ENCODE measurements around the gene BTBD7. TPM values are rescaled to one million over a fixed set of nuclear protein-coding genes. Genes with fewer than 3 reads are reported as not detected.

BTBD7 gene
- total and polyA plus RNA-seq, 2 experiments from 2014 or later, result 24.4 to 32.8 TPM

GRCh38 chr14:93230539-93230938, 102.3 kb downstream of the BTBD7 start:
- Mint-ChIP-seq H3K27ac (peak overlapping the region; percentile 60; the same call in 1 of the 2 replicates), H3K4me1 (no peaks in the 10 kb centered on the region; the same call in 2 of the 3 replicates), H3K4me3 (no peak overlapping the region), H3K27me3 (ENCODE audit: insufficient read depth, low read depth, poor library complexity) (peaks cover 7% of the 10 kb centered on the region), H3K36me3 (ENCODE audit: low read depth) (peaks cover 30% of the 10 kb centered on the region), H3K9me3 (no peaks in the 10 kb centered on the region)
- Histone ChIP-seq H2AFZ (no peak overlapping the region), H3K79me2 (replicated peaks; ENCODE audit: insufficient read depth) (no peaks in the 10 kb centered on the region), H4K20me1 (replicated peaks; ENCODE audit: insufficient read depth) (0 out of 2 replicates have a peak, but pooled peaks cover 5% of the 10 kb centered on the region), H3K27me3 (ENCODE audit: insufficient read depth) (no peaks in the 10 kb centered on the region), H3K27ac (ENCODE audit: low read depth) (no peak overlapping the region), H3K9me2 (ENCODE audit: insufficient read depth) (no peaks in the 10 kb centered on the region), H3K36me3 (ENCODE audit: insufficient read depth) (peaks cover 4% of the 10 kb centered on the region; the same call in 1 of the 2 replicates), H3F3A (replicated peaks; ENCODE audit: low read depth) (no peaks in the 10 kb centered on the region), H3K4me2 (no peak overlapping the region), H3K4me1 (ENCODE audit: insufficient read depth) (no peaks in the 10 kb centered on the region), H3K4me3 (no peak overlapping the region)
- no peak for ATAC-seq
- DNase-seq (ENCODE audit: low spot score), result no peak
- TF ChIP-seq ZNF114 (CRISPR knock-in tag; IDR thresholded peaks at IDR 0.05) (no peak), STAT1 (IDR thresholded peaks at IDR 0.05; ENCODE audit: unreplicated experiment) (no peak), NANOG (IDR thresholded peaks at IDR 0.05; ENCODE audit: borderline replicate concordance) (no peak), EZH2 (IDR thresholded peaks at IDR 0.05; ENCODE audit: low read depth, unreplicated experiment) (no peak), EZH2phosphoT487 (IDR thresholded peaks at IDR 0.05; ENCODE audit: unreplicated experiment) (no peak), ZNF331 (CRISPR knock-in tag; IDR thresholded peaks at IDR 0.05; ENCODE audit: low read depth) (no peak), JUNB (IDR thresholded peaks at IDR 0.05; ENCODE audit: unreplicated experiment) (no peak), POLR2AphosphoS5 (IDR thresholded peaks at IDR 0.05; ENCODE audit: low read depth) (no peak), ZNF462 (CRISPR knock-in tag; IDR thresholded peaks at IDR 0.05) (no peak), CREB1 (CRISPR knock-in tag; IDR thresholded peaks at IDR 0.05; ENCODE audit: low read depth) (no peak)
- TF ChIP-seq, protein P1, sequence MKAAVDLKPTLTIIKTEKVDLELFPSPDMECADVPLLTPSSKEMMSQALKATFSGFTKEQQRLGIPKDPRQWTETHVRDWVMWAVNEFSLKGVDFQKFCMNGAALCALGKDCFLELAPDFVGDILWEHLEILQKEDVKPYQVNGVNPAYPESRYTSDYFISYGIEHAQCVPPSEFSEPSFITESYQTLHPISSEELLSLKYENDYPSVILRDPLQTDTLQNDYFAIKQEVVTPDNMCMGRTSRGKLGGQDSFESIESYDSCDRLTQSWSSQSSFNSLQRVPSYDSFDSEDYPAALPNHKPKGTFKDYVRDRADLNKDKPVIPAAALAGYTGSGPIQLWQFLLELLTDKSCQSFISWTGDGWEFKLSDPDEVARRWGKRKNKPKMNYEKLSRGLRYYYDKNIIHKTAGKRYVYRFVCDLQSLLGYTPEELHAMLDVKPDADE (IDR thresholded peaks at IDR 0.05), result no peak
- TF ChIP-seq, protein P2, sequence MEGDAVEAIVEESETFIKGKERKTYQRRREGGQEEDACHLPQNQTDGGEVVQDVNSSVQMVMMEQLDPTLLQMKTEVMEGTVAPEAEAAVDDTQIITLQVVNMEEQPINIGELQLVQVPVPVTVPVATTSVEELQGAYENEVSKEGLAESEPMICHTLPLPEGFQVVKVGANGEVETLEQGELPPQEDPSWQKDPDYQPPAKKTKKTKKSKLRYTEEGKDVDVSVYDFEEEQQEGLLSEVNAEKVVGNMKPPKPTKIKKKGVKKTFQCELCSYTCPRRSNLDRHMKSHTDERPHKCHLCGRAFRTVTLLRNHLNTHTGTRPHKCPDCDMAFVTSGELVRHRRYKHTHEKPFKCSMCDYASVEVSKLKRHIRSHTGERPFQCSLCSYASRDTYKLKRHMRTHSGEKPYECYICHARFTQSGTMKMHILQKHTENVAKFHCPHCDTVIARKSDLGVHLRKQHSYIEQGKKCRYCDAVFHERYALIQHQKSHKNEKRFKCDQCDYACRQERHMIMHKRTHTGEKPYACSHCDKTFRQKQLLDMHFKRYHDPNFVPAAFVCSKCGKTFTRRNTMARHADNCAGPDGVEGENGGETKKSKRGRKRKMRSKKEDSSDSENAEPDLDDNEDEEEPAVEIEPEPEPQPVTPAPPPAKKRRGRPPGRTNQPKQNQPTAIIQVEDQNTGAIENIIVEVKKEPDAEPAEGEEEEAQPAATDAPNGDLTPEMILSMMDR (conservative IDR thresholded peaks at IDR 0.05; ENCODE audit: low read depth in 2 of 2), result no peak
- TF ChIP-seq, protein P3, sequence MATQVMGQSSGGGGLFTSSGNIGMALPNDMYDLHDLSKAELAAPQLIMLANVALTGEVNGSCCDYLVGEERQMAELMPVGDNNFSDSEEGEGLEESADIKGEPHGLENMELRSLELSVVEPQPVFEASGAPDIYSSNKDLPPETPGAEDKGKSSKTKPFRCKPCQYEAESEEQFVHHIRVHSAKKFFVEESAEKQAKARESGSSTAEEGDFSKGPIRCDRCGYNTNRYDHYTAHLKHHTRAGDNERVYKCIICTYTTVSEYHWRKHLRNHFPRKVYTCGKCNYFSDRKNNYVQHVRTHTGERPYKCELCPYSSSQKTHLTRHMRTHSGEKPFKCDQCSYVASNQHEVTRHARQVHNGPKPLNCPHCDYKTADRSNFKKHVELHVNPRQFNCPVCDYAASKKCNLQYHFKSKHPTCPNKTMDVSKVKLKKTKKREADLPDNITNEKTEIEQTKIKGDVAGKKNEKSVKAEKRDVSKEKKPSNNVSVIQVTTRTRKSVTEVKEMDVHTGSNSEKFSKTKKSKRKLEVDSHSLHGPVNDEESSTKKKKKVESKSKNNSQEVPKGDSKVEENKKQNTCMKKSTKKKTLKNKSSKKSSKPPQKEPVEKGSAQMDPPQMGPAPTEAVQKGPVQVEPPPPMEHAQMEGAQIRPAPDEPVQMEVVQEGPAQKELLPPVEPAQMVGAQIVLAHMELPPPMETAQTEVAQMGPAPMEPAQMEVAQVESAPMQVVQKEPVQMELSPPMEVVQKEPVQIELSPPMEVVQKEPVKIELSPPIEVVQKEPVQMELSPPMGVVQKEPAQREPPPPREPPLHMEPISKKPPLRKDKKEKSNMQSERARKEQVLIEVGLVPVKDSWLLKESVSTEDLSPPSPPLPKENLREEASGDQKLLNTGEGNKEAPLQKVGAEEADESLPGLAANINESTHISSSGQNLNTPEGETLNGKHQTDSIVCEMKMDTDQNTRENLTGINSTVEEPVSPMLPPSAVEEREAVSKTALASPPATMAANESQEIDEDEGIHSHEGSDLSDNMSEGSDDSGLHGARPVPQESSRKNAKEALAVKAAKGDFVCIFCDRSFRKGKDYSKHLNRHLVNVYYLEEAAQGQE (IDR thresholded peaks at IDR 0.05; ENCODE audit: unreplicated experiment), result no peak

Measured in GM23338 (cell line).